Measurements from ENCODE around the gene LRP5. TPM values are rescaled to one million over a fixed set of nuclear protein-coding genes. Genes with fewer than 3 reads are reported as not detected.

Gene LRP5
- total and polyA plus RNA-seq, 7 donors: 18.0 to 63.1 (median 28.9) TPM

DNA sequence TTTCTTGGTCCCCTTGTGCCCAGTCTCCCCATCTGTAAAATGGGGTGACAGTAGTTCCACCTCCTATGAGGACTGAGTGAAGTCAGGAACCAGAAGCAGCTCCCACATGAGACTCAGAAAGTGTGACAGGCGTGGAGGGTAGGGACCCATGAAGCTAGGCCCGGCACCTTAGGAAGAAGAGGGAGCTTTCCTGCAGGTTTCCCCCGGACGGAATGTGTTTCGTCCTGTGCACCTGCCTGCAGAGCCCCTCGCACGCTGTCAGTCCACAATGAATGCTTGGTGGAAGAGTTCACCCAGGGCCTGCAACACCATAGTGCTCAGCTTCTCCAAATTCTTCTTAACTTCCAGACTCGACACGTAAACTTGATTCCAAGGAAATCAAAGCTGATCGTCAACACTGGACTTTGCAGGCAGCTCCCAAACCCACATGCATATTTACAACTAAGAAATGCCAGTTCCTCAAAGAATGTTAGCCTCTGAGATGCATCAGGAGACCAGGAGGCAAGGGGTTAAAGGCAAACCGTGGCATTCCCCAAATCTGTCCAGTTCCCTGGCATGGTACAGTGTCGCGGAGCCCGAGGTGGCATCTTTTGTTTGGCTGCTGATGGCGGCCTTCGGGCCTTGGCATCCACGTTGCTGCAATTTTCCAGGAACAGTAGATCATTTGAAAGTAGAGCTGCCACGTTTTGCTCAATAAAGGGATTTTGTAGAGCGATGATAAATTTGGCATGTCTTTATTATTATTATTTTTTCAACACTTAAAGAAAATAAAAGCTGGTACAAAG is 15.4 kb downstream of the LRP5 start:
- 43 to 49% methylated on average over 19 of the region's 19 CpGs for WGBS, 2 donors
- H3K4me1 ChIP-seq: peaks cover 0 to 100% (median 96%) of the 10 kb centered on the region in 4 donors
- H3K27ac ChIP-seq: peak overlapping the region; percentile 10 to 65 (median 42)

DNA sequence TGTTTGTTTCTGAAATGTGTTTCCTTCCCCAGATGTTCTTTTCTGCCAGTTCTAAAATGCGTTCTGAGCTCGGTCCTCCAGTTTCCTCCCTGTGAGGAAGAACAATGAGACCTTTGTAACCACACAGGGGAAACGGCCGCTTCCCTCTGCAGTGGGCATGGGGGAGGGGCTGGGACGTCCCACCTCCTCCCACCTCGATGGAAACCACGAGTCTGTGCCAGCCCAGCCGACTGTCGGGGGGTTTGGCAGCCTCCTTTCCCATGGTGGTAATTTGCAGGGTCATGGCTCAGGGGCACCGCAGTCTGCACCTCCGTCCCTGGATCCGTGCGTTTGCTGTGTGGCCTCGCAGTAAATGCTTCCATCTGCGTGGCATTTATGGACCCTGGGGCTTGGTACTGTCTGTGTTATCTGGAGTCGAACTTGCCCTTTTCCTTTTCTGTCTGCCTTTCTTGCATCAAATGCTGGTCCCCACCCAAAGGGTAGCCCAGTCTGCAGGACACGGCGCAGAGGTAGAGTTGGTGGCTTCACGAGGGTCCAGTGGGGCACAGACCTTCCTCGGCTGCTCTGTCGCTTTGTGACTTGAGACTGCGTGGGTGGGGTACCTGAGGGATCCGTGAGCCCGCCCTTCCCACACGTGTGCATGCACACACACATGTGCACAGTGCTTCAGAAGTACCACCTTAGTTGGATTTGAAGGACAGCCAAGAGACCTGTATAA is 16.1 kb downstream of the LRP5 start:
- no peak for TF ChIP-seq POLR2A (IDR thresholded peaks at IDR 0.05)
- TF ChIP-seq, protein P1, sequence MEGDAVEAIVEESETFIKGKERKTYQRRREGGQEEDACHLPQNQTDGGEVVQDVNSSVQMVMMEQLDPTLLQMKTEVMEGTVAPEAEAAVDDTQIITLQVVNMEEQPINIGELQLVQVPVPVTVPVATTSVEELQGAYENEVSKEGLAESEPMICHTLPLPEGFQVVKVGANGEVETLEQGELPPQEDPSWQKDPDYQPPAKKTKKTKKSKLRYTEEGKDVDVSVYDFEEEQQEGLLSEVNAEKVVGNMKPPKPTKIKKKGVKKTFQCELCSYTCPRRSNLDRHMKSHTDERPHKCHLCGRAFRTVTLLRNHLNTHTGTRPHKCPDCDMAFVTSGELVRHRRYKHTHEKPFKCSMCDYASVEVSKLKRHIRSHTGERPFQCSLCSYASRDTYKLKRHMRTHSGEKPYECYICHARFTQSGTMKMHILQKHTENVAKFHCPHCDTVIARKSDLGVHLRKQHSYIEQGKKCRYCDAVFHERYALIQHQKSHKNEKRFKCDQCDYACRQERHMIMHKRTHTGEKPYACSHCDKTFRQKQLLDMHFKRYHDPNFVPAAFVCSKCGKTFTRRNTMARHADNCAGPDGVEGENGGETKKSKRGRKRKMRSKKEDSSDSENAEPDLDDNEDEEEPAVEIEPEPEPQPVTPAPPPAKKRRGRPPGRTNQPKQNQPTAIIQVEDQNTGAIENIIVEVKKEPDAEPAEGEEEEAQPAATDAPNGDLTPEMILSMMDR (IDR thresholded peaks at IDR 0.05): no peak

More for the DNA sequence above, 15.4 kb downstream of the LRP5 start:
- Histone ChIP-seq H3K27me3 (no peaks in the 10 kb centered on the region), H3K9me3 (no peaks in the 10 kb centered on the region), H3K4me3 (no peak overlapping the region), H3K36me3 (no peaks in the 10 kb centered on the region)
- intact Hi-C loops (cut with DNase I): no loop called here
- no peak for TF ChIP-seq EP300 (IDR thresholded peaks at IDR 0.05)
- TF ChIP-seq POLR2AphosphoS5 (IDR thresholded peaks at IDR 0.05): no peak
- TF ChIP-seq, protein P1 (IDR thresholded peaks at IDR 0.05): no peak
- TF ChIP-seq POLR2A (IDR thresholded peaks at IDR 0.05): no peak
- no peak for DNase-seq

DNA sequence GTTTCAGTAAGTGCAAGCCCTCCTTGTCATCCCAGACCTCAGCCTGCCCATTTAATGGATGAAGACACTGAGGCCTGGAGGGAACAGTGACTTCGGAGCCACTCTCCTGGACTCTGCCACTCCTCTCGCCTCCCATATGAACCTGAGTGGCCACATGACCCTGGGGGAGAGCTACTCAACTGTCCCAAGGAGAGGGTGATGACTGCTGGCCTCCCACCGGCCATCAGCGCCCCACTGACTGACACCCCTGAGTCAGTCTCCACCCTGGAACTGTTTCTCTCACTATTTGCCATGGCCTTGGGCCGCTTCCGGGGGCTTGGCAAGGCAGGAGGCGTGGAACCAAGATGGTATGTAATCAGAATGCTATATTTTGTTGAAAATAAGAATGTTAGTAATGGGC is 17.1 kb downstream of the LRP5 start:
- Histone ChIP-seq H3K27me3 (no peaks in the 10 kb centered on the region), H3K36me3 (no peaks in the 10 kb centered on the region), H3K4me3 (no peak overlapping the region), H3K9me3 (no peaks in the 10 kb centered on the region), H3K4me1 (peaks cover 0 to 95% (median 80%) of the 10 kb centered on the region in 4 donors), H3K27ac (peak overlapping the region in 3 of 4 donors; percentile 33 to 47 (median 42))
- 89% methylated on average over 7 of the region's 7 CpGs for WGBS, 2 donors
- DNase-seq: no peak
- intact Hi-C loops (cut with DNase I): no loop called here
- TF ChIP-seq POLR2A (IDR thresholded peaks at IDR 0.05) (no peak), POLR2AphosphoS5 (IDR thresholded peaks at IDR 0.05) (no peak)

More for the DNA sequence above, 16.1 kb downstream of the LRP5 start:
- Histone ChIP-seq H3K27me3 (no peaks in the 10 kb centered on the region), H3K4me3 (no peak overlapping the region), H3K27ac (peak overlapping the region in 3 of 4 donors; percentile 42 to 65 (median 43)), H3K36me3 (no peaks in the 10 kb centered on the region), H3K9me3 (no peaks in the 10 kb centered on the region), H3K4me1 (peaks cover 0 to 98% (median 90%) of the 10 kb centered on the region in 4 donors)
- intact Hi-C loops (cut with DNase I): no loop called here
- 15 to 34% methylated on average over 25 of the region's 25 CpGs for WGBS, 2 donors
- DNase-seq: peak; percentile 72

DNA sequence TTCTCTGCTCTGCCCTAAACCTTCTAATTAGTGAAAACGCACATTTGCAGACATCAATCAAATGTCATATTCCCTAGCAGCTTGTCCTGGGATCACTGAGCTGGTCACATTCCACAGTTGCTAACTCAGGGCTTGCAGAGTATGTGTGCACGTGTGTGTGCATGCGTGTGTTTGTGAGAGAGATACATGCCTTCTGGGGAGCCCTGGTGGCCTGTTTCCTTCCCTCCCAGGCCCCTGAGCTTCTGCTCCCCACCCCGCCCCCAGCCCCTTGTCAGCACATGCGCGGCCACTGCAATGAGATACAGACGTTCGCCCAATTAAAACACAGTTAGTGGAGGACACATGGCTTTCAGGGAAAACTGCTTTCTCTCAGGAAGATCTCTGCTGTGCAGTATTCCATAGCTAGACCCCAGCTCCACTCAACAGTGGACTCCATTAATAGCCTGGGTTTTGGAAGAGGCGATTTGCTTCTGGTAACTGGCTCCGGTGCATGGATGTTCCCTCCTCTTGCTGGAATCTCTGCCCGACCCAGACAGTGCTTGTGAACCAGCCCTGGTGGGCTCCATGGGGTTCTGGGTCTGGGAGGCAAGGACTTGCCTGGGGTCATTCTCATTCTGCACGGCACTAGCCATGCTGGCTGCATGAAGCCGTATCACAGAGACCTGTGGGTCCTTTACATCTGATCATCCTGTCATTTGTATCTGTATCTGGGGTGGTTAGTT is 17.7 kb downstream of the LRP5 start:
- Histone ChIP-seq H3K9me3 (no peaks in the 10 kb centered on the region), H3K36me3 (no peaks in the 10 kb centered on the region), H3K4me1 (peaks cover 0 to 95% (median 75%) of the 10 kb centered on the region in 4 donors), H3K27me3 (no peaks in the 10 kb centered on the region), H3K27ac (peak overlapping the region in 3 of 4 donors; percentile 33 to 47 (median 42)), H3K4me3 (no peak overlapping the region)
- WGBS, 2 donors: 79 to 82% methylated on average over 13 of the region's 13 CpGs
- no peak for DNase-seq
- no peak for TF ChIP-seq EP300 (IDR thresholded peaks at IDR 0.05)
- no peak for TF ChIP-seq POLR2AphosphoS5 (IDR thresholded peaks at IDR 0.05)
- TF ChIP-seq, protein P1 (IDR thresholded peaks at IDR 0.05): no peak
- no peak for TF ChIP-seq POLR2A (IDR thresholded peaks at IDR 0.05)
- intact Hi-C loops (cut with DNase I): no loop called here
